EL (cell line): ENCODE measurements around the gene SLC12A4.
"Not testable (repeated sequence)": the region's sequence is repeated elsewhere in the genome, so short reads cannot be mapped to it uniquely, and the experiment has no call there.

Experiments
- DNase-seq: peaks from one replicate; pipeline ENCODE4 v3.0.0-alpha.2; 2016

Gene SLC12A4

GRCh38 chr16:67924140-67924906, 44.1 kb downstream of the SLC12A4 start:
- DNase-seq, result no peak

DNA sequence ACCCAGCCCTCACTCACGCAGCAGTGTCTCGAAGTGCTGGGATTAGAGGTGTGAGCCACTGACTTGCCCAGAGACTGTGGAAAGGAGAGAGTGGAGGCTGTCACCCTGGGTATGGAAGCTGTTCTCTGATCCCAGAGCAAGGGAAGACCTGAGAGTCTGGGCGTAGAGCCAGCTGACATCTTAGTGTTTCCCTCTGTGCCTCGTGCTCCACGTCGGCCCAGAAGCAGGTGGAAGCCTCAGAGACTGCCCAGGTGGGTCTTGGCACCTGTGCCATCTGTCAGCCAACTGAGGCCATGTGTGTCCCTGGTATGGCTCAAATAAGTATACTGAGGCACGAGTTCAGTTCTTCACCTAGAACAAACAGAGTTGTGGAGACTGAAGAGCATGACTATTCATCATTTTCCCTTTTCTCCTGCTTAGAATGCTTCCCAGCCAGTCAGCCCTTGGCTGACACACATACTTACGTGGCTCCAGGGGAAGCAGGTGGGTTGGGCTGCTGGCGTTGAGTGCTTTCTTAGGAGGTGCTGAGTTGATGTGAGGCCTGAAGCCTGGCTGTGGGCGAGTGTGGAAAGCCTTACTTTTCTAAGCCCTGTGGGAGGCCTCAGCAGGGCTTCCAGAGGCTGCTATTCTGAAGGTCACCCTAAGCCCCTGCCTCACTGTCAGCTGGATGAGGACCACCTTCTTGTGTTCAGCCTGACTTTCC, 44.9 kb downstream of the SLC12A4 start:
- no peak for DNase-seq

DNA sequence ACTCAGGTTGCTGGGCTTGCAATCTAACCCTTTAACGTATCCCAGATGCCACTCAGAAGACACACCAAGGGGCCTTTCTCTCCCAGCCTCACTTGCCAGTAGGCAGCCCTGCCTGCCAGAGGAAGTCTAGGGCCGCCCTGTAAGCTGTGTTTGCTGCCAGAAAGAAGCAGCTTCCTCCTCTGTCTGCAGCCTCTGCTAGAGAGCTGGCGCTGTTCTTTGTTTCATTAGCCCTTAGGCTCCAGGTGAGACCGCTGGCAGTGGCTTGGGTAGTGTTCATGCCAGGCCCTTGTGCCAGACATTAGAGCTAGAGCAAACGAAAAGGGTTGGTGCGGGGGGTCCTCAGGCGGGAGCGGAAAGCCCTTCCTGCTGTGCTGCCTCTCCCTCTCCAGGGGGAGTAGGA, 45.7 kb downstream of the SLC12A4 start:
- no peak for DNase-seq

DNA sequence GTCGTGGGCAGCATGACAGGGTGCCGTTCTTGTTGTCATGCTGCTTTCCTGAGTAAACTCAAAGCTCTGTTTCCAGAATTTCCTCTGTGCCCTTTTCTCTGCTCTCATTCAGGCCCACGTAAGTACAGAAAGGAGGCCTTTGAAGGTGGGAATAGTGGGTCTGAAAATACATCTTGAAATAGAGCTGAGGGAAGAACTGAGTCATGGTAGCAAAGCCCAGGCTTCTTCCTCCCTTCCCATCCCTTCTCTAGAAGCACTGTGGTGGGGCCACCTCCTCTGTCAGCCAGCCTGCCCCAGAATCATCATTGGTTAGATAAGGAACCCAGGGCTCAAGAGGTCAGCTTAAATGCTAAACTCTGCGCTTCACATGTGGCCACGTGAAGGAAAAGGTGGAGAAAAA, 46.2 kb downstream of the SLC12A4 start:
- no peak for DNase-seq

GRCh38 chr16:67919622-67920221, 48.7 kb downstream of the SLC12A4 start:
- DNase-seq, result no peak

DNA sequence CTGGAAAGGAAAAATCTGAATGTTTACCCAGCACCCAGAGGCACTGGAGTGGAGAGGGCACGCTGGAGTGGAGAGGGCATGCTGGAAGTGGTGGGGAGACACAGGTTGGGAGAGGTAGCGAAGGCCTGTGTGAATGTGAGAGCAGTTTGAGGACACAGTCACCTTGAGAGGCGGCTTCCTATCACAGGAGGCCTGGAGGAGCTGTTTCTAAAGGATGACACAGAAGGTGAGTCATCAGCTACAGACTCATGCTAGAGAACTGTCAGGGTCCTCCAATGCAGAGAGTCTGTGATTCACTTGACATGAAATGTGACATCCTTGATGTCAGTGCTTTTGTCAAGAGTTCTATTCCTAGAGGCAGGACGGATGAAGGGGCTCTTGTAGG, 50.6 kb downstream of the SLC12A4 start:
- peak; percentile 90 for DNase-seq

- DNase-seq, result peak; percentile 36
Measured at GRCh38 chr16:67917140-67917851, 51.1 kb downstream of the SLC12A4 start.

- no peak for DNase-seq
Measured at GRCh38 chr16:67915831-67916723, 52.4 kb downstream of the SLC12A4 start.

DNA sequence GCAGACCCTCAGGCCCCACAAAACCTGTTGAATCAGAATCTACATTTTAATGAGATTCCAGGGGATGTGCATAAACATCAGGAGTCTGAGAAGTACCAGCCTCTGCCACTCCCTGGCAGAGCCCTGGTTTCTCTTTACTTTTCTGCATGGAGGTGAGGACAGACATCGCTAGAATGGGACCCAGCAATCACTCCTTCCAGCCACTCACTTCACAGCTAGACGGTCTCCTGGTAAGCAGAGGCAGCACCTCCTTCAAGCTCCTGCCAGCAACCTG, 53.0 kb downstream of the SLC12A4 start:
- DNase-seq, result not testable (repeated sequence)

DNA sequence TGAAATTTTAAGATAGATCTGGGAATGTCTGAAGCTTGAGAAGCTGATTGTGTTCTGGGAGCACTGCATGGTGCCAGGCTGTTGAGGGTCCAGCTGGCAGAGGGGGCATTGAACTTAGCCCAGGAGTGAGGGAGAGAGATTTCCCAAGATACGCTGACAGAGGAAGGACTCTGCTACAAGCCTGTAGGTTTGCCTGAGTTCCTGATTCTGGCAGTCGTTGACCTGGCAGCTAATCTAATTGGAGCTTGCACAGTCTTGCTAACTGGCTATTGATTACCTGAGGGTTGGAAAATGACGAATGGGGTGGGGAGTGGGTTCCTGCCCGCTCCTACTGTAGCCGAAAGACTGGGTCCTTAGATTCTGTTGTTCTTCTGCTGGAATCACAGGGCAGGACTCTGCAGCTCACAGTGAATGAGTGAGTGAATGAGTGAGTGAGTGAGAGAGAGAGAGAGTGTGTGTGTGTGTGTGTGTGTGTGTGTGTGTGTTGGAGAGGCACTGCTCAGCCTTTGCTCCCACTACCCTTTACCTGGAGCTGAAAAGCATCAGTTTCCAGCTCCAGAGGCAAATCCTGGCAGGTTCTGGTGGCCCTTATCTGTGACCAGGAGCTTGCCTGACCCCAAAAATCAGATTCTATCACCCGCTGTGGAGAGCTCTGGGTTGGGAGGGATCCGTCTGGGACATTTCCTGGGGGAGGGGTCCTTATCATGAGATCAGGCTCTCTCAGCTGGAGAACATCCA, 53.5 kb downstream of the SLC12A4 start:
- no peak for DNase-seq

DNA sequence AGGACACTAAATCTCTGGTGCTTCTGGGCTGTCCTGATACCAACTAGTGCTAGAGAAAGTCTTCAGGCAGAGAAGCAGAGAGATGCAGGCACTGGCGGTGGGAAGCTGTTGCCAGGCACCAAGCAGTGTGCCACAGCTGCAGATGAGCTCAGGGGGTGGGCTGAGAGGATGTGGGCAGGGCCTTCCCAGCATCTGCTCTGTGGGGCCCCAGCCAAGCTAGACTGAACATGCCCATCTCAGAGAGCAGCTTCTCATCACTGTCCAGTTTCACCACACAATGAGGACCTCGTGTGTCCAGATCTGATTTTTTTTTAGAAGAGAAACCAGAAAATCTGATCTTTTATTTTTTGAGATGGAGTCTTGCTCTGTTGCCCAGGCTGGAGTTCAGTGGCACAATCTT, 58.3 kb downstream of the SLC12A4 start:
- DNase-seq, result peak; percentile 40

DNA sequence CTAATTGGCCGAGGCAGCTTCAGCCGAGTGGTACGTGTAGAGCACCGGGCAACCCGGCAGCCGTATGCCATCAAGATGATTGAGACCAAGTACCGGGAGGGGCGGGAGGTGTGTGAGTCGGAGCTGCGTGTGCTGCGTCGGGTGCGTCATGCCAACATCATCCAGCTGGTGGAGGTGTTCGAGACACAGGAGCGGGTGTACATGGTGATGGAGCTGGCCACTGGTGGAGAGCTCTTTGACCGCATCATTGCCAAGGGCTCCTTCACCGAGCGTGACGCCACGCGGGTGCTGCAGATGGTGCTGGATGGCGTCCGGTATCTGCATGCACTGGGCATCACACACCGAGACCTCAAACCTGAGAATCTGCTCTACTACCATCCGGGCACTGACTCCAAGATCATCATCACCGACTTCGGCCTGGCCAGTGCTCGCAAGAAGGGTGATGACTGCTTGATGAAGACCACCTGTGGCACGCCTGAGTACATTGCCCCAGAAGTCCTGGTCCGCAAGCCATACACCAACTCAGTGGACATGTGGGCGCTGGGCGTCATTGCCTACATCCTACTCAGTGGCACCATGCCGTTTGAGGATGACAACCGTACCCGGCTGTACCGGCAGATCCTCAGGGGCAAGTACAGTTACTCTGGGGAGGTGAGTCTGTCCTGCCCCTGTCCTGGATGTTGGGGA, 59.2 kb downstream of the SLC12A4 start:
- no peak for DNase-seq

DNA sequence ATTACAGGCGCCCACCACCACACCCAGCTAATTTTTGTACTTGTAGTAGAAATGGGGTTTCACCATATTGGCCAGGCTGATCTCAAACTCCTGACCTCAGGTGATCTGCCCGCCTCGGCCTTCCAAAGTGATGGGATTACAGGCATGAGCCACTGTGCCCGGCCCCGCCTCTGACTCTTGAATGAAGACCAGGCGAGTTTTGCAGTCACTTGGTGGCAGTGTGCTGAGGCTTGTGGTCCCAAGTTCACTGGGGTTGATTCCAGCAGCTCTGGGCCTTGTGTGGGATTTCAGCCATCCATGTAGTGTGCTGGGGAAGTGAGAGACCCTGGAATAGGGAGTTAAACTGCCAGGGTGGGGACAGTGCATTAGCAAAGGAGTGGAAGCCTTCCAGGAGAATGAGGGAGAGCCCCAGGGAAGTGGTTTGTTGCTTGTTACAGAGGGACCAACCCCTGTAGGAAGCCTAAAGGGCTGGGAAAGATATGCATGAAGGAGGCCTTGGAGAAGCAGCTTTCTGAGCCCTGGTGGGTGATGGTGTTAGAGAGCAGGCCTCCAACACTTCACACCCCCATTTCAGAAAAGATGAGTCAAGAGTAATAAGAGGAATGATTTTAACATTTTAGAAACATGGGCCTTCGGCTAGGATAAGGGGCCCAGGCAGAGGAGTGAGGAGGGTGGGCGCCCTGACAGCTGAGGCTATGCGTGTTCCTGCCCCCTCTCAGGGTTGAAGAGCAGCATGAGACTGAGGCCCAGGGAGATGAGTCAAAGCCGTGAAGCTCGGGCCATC, 60.8 kb downstream of the SLC12A4 start:
- DNase-seq, result no peak

DNA sequence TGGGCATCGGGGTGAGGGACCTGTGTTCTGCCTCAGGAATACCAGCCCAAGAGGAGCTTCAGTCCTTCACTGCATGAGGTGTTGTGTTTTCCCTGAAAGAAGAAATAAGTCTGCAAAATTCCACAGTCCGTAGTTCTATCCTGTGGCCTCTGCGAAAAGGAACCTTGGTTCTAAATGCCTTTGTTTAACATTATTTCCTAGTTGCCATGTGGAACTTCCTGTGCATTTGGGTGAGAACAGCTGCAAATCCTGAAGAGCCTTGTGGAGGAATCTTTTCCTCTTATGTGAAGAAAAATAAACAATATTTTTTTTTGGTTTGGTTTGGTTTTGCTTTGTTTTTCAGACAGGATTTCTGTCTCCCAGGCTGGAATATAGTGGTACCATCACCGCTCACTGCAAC, 65.6 kb downstream of the SLC12A4 start:
- no peak for DNase-seq

DNA sequence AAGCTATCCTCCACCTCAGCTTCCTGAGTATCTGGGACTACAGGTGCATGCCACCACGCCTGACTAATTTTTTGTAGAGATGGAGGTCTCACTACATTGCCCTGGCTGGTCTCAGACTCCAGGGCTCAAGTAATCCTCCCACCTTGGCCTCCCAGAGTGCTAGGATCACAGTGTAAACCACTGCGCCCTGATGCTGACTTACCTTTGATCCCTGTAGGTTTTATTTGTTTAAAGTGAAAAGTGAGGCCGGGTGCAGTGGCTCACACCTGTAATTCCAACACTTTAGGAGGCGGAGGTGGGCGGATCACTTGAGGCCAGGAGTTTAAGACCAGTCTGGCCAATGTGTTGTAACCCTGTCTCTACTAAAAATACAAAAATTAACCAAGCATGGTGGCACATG, 66.7 kb downstream of the SLC12A4 start:
- no peak for DNase-seq

DNA sequence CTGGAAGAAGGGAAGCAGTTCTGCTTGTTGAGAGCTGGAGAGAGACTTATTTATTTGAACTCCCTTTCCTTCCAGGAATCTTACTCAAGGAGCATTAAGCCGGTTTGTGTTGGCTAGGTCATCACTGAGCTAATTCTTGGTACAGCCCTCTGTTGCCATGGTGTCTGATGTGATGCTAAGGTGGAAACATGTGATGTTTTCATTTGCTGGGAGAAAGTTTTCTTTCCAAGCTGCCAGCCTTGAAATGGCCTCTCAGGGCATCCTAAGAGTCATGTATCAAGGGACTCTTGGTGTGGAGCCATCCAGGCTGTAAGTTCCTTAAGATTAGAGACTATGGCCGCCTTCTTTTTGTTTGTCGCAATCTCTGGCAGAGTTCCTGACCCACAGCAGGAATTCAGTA, 71.2 kb downstream of the SLC12A4 start:
- DNase-seq, result no peak

DNA sequence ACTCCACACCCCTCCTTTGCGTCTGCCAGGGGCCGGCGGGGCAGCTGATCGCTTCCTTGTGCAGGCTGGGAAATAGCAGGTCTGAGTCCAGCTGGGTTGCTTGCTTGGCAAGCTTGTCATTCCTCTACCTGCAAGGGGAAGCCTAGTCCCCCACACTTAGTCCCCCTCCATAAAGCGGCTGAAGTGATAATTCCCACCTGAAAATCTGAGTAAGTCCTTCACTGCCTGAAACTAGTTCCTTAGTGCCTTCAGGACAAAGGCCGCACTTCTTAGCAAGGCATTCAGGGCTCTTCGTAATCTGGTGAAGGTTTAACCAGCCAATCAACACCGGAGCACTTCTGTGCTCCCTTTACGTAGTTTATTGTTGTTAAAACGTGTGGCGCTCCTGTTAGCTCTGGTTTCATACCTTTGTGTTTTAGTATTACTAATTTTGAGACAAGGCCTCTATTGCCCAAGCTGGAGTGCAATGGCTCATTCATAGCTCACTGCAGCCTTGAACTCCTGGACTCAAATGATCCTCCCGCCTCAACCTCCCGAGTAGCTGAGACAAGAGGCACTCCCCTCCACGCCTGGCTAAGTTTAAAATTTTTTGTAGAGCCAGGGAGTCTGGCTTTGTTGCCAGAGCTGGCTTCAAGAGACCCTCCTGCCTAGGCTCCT, 74.6 kb downstream of the SLC12A4 start:
- DNase-seq, result no peak
